ENCODE data around the gene MMAB. TPM values are rescaled to one million over a fixed set of nuclear protein-coding genes. Genes with fewer than 3 reads are reported as not detected.
A peak's percentile ranks its signal among the peaks of the same experiment; 100 is the strongest.

MMAB gene
- total RNA-seq, 1 donor from 2014 or later = 38.1 TPM

DNA sequence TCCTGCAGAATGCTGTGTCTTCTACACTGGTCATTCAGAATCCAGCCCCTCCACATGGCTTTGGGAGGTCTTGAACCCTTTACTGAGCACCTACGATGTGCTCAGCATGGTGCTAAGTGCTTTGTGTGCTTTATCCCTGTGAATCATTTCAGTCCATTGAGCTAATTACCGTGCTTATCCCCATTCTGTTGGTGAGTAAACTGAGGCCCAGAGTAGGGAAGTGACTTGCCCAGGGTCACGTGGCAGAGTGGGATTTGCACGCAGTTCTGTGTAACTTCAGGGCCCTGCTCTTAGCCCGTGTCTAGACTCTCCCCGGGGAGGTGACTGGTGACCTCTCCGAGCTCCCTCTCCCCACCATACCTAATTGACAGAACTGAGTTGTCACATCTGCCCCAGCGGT, 27.7 kb upstream of the MMAB start:
- Mint-ChIP-seq H3K36me3 (no peaks in the 10 kb centered on the region), H3K4me1 (ENCODE audit: unreplicated experiment) (peaks cover 15% of the 10 kb centered on the region), H3K27me3 (peaks cover 8% of the 10 kb centered on the region), H3K27ac (peak overlapping the region; percentile 9), H3K9me3 (no peaks in the 10 kb centered on the region), H3K4me3 (no peak overlapping the region)
- TF ChIP-seq, protein P1, sequence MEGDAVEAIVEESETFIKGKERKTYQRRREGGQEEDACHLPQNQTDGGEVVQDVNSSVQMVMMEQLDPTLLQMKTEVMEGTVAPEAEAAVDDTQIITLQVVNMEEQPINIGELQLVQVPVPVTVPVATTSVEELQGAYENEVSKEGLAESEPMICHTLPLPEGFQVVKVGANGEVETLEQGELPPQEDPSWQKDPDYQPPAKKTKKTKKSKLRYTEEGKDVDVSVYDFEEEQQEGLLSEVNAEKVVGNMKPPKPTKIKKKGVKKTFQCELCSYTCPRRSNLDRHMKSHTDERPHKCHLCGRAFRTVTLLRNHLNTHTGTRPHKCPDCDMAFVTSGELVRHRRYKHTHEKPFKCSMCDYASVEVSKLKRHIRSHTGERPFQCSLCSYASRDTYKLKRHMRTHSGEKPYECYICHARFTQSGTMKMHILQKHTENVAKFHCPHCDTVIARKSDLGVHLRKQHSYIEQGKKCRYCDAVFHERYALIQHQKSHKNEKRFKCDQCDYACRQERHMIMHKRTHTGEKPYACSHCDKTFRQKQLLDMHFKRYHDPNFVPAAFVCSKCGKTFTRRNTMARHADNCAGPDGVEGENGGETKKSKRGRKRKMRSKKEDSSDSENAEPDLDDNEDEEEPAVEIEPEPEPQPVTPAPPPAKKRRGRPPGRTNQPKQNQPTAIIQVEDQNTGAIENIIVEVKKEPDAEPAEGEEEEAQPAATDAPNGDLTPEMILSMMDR (conservative IDR thresholded peaks at IDR 0.05) = no peak
- no peak for DNase-seq (ENCODE audit: extremely low spot score, unreplicated experiment)

DNA sequence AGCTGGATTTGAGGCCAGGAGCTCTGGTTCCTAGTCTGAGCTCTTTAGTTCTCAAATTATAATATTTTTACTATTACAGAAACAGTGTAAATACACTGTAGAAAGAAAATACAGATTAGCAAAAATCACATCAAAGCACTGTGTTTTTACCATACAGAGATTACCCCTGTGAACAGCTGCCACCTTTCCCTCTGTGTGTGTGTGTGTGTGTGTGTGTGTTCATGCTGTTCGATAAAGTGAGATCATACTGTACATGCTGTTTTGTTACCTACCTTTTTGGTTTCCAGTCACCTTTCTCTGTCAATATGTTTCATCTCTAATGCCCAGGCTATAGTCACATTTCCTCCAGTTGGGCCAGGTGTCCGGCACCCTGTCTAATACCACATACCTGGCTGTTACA, 27.2 kb upstream of the MMAB start:
- Mint-ChIP-seq H3K27ac (no peak overlapping the region), H3K4me3 (no peak overlapping the region), H3K27me3 (peaks cover 7% of the 10 kb centered on the region), H3K4me1 (ENCODE audit: unreplicated experiment) (peaks cover 14% of the 10 kb centered on the region), H3K36me3 (no peaks in the 10 kb centered on the region), H3K9me3 (no peaks in the 10 kb centered on the region)
- TF ChIP-seq, protein P1 (conservative IDR thresholded peaks at IDR 0.05) = no peak
- no peak for DNase-seq (ENCODE audit: extremely low spot score, unreplicated experiment)

GRCh38 chr12:109599087-109599486, 25.8 kb upstream of the MMAB start:
- H3K4me1 Mint-ChIP-seq (ENCODE audit: unreplicated experiment) = peaks cover 9% of the 10 kb centered on the region
- H3K36me3 Mint-ChIP-seq = no peaks in the 10 kb centered on the region
- TF ChIP-seq, protein P1 (conservative IDR thresholded peaks at IDR 0.05) = no peak
- no peak overlapping the region for H3K4me3 Mint-ChIP-seq
- H3K27ac Mint-ChIP-seq = peak overlapping the region; percentile 84
- no peak for DNase-seq (ENCODE audit: extremely low spot score, unreplicated experiment)
- no peaks in the 10 kb centered on the region for H3K9me3 Mint-ChIP-seq
- H3K27me3 Mint-ChIP-seq = no peaks in the 10 kb centered on the region

DNA sequence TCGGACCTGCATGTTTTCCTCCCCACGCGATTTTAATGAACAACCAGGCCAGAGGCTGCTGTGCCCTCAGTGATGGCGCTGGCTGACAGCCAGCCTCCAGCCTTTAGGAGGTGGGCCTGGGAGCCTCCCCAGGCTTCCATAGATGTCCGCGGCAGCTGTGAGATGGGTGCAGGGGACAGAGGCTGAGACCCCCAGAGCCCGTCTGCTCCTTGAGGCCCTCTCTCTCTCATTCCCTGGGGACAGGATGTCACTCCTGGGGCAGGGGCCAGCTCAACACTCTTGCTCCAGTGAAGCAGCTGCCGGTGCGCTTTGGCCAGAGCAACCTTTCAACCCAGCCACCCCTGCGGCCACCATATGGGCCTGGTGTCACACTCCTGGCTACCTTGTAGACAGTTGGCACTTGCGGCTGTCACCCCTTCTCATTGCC, 25.1 kb upstream of the MMAB start:
- no peak for DNase-seq (ENCODE audit: extremely low spot score, unreplicated experiment)
- Mint-ChIP-seq H3K27me3 (no peaks in the 10 kb centered on the region), H3K4me3 (no peak overlapping the region), H3K36me3 (no peaks in the 10 kb centered on the region), H3K27ac (peak overlapping the region; percentile 84), H3K4me1 (ENCODE audit: unreplicated experiment) (peaks cover 9% of the 10 kb centered on the region), H3K9me3 (no peaks in the 10 kb centered on the region)
- TF ChIP-seq, protein P1 (conservative IDR thresholded peaks at IDR 0.05) = no peak

- peak; percentile 93 for DNase-seq (ENCODE audit: extremely low spot score, unreplicated experiment)
- Mint-ChIP-seq H3K36me3 (no peaks in the 10 kb centered on the region), H3K4me1 (ENCODE audit: unreplicated experiment) (peaks cover 9% of the 10 kb centered on the region), H3K4me3 (peak overlapping the region; percentile 56), H3K27me3 (no peaks in the 10 kb centered on the region), H3K27ac (peak overlapping the region; percentile 84), H3K9me3 (no peaks in the 10 kb centered on the region)
- TF ChIP-seq, protein P1 (conservative IDR thresholded peaks at IDR 0.05) = peak; percentile 100
Measured at GRCh38 chr12:109597795-109598427, 24.6 kb upstream of the MMAB start.
